Renal cortical epithelial cell (primary cell): ENCODE results near the gene DBNL. TPM values are rescaled to one million over a fixed set of nuclear protein-coding genes. Genes with fewer than 3 reads are reported as not detected.
A peak's percentile ranks its signal among the peaks of the same experiment; 100 is the strongest.
"Not testable (repeated sequence)": the region's sequence is repeated elsewhere in the genome, so short reads cannot be mapped to it uniquely, and the experiment has no call there.

Experiments
- DNase-seq: peaks from one replicate; pipeline ENCODE4 v3.0.0-alpha.2; 2011; ENCODE audit warnings: low read depth
- total RNA-seq: library from RNA; depleted of rRNA; stranded (reverse); fragments of >200 nt; gene quantifications from 2 replicates; pipeline ENCODE4 v1.2.3, GENCODE V29; 2014

Gene DBNL
- total RNA-seq = 158 and 181 TPM in 2 replicates

DNA sequence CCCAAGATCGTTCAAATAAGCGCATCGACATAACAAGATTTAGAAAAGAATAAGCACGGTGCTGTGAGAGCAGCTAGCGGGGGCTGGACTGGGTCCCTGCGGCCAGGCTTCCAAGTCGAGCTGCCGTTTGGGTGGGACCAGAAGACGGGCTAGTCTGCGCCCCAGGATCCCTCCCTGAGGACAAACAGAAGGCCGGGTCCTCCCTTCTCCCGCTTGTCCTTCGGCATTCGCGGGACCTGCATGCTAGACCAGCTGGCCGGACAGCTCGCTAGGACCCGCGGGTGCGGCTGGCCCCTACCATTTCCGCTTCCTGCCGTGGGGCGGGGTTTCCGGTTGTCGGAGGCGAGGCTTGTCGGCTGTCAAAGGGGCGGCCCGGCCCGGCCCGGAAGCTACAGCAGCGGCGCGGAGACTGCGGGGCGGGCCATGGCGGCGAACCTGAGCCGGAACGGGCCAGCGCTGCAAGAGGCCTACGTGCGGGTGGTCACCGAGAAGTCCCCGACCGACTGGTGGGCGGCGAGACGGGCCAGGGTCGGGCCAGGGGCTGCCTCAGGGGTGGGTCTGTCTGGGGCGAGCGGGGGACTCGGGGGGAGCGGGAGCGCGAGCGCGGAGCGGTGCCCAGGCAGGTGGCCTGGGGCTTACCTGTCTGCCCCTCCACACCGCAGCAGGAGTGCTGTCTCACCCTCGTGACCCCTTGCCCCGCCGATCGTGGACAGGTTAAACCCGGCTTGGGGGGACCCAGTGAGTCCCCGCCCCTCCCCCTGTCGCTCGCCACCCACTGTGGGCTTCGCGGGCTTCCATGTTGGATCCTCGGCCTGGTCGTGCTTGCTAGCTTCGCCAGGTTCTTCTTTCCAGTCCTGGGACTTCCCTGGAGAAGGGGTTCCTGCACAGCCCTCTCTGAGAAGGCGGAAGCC lies at the start of gene DBNL:
TSS of gene DBNL (plus strand) at position 388 of the 911 bp plus-strand sequence. CDS start at position 424, 36 bp downstream.
- DNase-seq = peak; percentile 67

DNA sequence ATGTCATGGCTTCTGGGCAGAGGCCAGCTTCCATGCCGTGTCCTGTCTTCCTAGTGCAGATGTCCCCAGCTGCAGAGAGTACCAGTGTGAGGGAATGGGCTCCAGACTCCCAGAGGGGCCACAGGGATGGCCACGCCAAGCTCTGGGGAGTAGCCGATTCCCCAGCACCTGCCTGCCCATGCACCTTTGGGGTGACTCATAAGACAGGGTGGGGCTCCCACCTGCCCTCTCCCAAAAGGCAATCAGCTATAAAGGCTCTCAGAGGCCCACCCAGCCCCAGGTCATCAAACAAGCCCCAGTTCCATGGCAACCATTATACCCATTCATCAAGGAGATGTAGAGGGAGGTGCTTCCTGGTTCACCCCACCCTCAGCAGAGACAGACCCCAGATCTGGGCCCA lies 47.0 kb upstream of the DBNL start, which contains the start of gene SPDYE1:
TSS of gene SPDYE1 (plus strand) at position 366 of the 400 bp plus-strand sequence. CDS start 2,053 bp downstream, outside the sequence.
- not testable (repeated sequence) for DNase-seq

DNA sequence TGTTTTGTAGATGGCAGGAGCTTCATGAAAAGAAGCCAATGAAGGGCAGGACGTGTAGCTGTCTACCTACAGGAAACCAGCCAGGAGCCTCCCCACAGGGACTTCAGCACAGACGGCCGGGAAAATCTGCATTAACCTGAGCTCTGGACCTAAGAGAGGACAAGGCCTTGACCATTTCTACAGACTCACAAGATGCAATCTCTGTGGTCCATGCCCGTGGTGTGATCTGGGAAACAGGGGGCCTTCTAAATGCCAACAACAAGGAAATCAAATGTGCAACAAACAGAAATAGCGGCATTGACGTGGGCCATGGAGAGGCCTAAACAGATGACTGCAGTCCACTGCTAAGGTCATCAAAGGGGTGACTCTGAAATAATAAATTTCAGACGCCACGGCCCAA lies 32.4 kb upstream of the DBNL start:
- DNase-seq = not testable (repeated sequence)

DNA sequence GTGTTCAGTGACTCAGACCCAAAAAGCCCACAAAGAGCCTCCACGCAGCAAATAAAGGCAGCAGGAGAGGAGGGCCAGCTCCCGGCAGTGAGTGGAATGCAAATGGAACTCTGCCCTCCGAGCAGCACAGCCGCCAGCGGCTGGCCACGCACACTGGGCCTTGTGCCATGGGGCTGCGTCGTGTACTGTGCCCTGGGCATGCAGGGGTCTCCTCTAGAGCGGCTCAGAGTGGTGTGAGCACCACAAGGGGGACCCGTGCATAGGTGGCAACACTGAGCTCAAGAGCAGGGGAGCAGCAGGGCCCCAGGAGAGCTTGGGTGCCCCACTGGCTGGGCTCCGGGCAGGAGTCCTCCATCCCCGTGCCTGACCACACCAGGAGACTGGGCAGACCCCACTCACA lies 29.4 kb upstream of the DBNL start:
- DNase-seq = not testable (repeated sequence)

DNA sequence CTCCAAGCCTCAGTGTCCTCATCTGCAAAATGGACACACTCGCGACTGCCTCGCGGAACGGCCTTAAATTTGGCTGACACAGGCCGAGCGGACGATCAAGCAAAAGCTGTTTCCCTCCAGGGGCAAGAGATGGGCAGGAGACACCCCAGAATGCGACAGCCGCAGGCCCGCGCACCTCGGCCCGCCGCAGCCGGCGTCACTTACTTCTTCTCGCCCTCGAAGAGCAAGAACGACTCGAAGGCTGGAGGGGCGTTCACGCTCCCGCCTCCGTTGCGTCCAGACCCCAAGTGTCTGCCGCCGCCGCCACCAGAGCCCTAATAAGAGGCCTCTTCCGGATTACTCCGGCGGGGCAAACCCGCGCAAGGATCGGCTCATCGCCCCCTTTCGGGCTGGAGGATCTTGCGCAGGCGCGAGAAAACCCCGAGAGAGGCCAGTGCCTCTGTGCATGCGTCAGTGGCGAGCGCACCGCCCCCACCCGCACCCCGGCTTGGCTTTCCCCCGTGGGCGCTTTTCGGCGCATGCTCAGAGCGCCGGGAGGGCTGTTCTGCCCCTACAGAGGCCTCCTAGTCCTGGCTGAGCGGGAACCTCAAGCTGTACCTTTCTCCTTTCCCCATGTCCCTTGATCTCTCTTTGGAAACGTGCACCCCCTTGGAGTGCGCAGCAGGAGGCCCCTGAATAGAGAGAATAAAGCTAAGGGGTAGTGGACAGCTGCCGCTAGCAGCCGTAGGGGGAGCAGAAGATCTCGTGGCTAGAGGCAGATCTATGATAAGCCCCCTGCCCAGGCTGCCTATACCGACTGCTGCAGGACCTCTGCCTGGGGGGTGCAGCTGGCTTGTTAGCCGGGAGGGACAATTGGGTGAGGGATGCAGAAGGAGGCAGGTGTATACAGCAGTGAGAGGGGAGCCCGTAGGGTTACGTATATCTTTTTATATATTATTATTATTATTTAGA lies 25.4 kb upstream of the DBNL start:
- peak; percentile 78 for DNase-seq

DNA sequence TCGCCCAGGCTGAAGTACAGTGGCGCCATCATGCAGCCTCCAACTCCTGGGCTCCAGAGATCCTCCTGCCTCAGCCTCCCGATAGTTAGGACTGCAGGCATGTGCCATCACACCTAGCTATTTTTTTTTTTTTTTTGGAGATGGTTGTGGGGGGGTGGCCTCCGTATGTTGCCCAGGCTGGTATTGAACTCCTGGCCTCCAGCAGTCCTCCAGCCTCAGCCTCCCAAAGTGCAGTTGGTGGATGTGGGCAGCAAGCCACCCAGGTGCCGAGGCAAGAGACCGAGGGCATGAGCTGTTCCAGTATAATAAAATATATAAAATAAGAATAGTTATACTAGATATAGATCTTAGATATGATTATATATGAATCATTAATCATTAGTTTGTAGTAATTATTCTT lies 24.7 kb upstream of the DBNL start:
- not testable (repeated sequence) for DNase-seq

DNA sequence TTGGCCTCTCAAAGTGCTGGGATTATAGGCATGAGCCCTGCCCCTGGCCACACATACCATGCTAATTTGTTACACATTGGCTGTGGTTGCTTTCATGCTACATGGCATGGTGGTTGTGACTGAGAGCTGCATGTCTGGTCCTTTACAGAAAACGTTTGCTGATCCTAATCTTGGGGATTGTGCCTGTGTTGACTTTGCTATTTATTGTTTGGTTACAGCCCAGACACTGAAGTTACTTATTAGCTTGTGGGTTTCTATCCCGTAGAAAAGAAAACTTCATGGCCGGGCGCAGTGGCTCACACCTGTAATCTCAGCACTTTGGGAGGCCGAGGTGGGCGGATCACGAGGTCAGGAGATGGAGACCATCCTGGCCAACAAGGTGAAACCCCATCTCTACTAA lies 22.4 kb upstream of the DBNL start:
- not testable (repeated sequence) for DNase-seq

DNA sequence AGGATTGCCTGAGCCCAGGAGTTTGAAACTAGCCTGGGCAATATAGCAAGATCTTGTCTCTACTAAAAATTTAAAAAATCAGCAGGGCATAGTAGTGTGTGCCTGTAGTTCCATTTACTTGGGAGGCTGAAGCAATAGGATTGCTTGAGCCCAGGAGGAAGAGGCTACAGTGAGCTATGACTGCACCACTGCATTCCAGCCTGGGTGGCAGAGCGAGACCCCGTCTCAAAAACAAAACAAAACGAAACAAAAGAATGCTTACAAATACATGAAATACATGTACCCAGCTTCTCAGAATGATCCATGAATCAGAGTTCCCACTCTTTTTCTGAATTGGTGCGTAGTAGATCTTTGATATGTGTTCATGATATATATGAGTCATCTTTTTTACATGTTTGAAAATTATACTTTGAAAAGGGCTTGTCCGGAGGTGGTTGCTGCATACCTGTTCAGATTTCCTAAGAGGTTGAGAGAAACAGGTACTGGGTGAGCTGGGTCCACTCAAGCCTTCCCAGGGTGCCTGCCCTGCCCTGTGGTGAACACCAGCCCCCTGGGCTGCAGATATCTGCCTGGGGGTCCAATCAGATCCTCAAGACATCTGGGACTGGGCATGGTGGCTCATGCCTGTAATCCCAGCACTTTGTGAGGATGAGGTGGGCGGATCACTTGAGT lies 21.6 kb upstream of the DBNL start:
- not testable (repeated sequence) for DNase-seq

DNA sequence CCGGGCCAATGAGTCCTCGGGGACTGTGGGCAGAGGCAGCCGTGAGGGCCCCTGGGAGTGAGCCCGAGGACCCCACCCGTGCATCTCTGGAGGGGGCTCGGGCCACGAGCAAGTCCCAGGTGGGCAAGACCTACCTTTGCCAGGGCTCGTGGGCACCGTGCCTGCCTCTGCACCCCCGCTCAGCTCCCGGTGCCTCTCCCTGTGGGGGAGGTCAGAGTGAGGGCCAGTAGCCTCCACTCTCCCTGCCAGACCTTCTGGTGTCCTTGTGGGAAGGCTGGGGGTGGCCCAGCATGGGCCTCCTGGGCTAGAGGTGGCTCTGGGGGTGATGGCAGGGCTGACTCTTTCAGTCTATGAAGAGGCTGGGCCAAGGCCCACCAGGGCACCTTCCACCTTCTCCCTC lies 15.1 kb upstream of the DBNL start:
- not testable (repeated sequence) for DNase-seq

DNA sequence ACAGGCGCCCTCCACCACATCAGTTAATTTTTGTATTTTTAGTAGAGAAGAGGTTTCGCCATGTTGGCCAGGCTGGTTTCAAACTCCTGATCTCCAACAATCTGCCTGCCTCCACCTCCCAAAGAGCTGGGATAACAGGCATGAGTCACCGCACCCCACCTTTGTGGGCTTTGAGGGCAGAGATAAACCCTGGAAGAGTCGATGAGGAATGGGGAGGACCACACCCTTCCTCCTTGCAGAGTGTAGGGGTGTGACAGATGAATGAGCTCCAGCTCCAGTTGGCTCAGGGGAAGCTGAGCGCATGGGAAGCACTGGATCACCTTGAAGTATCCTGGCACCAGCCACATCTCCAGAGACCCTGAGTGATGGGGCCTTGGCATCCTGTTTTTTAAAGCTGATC lies 14.5 kb upstream of the DBNL start:
- DNase-seq = not testable (repeated sequence)

DNA sequence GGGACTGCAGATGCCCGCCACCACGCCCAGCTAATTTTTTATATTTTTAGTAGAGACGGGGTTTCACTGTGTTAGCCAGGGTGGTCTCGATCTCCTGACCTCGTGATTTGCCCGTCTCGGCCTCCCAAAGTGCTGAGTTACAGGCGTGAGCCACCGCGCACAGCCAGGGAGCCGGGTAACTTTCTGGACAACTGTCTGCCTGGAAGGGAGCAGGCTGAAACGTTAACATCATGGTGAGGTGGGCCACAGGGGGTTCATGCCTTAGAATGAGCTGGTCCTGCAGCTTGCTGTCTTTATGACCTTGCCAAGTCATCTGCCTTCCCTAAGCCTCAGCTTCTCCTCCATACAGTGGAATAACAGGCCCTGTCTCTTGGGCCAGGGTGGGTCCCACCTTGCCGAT lies 13.2 kb upstream of the DBNL start:
- not testable (repeated sequence) for DNase-seq

DNA sequence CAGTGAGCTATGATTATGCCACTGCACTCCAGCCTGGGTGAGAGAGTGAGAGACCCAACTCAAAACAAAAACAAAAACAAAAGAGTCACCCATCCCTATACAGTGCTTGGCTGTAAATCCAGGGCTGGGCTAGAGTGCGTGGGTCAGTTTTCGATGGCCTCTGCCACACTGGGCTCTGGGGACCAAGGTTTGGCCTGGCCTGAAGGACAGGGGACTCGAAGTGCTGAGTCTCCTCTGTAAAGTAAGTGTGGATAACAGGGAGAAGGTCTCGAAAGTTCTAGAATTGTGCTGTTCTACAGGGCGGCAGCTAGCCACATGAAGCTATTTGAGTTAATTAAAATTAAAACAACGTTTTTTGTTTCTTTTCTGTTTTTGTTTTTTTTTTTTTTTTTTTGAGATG lies 12.5 kb upstream of the DBNL start:
- DNase-seq = not testable (repeated sequence)

DNA sequence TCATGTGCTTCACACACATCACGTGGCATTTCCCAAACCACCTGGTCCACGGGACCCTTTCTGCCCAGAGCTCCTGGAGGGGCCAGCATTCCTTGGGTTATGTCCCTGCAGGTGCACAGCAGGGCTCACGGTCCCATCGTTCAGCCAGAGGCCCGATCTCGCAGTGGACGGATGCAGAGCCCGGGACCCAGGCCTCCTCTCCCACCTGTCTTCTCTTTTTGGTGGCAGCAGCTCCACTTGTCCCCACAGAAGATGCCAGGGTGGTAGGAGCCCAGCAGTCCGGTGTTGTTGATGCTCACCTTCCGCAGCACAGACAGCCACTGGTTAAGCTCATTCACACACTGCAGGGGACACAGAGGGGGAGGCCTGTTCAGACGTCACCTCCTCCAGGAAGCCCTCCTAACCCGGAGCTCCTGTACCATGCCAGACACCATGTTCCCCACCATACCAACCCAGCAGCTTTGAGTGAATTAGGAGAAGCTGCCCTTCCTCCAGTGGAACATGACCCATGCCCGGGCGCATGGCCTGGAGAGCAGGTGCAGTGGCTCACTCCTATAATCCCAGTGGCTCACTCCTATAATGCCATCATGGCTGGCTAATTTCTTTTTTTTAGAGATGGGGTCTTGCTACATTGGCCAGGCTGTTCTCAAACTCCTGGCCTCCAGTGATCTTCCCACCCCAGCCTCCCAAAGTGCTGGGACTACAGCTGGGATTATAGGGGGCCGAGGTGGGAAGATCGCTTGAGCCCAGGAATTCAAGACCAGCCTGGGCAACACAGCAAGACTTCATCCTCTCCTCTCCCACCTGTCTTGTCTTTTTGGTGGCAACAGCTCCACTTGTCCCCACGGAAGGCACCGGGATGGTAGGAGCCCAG lies 10.3 kb upstream of the DBNL start:
- not testable (repeated sequence) for DNase-seq

DNA sequence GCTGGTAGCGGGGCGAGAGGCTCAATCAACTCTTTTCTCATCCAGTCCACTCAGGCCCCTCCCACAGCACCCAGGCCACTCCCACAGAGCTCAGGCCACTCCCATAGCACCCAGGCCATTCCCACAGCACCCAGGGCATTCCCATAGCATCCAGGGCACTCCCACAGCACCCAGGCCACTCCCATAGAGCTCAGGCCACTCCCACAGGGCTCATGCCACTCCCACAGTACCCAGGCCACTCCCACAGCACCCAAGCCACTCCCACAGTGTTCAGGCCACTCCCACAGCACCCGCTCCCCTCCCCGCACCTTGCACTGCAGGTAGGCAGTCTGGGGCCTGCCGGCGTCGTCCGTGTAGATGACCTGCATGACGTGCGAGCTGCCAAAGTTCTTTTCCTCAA lies 8.1 kb upstream of the DBNL start:
- not testable (repeated sequence) for DNase-seq

DNA sequence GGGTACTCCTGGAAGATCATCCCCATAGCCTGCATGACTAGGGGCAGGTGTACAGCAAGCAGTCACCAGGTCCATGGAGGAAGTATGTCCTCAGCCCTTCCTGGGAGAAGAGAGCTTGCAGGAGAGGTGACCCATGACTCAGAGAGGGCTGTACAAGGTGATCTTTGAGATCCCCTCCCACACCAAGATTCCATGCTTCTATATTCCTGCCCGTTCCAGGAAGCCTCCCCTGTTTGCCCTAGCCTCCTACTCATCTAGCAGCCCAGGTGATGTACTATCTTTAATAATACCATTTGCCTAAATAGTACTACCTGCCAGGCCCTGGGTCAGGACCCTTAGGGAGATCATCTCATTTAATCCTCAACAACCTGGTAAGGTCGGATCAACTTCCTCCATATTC lies 6.6 kb upstream of the DBNL start:
- not testable (repeated sequence) for DNase-seq

DNA sequence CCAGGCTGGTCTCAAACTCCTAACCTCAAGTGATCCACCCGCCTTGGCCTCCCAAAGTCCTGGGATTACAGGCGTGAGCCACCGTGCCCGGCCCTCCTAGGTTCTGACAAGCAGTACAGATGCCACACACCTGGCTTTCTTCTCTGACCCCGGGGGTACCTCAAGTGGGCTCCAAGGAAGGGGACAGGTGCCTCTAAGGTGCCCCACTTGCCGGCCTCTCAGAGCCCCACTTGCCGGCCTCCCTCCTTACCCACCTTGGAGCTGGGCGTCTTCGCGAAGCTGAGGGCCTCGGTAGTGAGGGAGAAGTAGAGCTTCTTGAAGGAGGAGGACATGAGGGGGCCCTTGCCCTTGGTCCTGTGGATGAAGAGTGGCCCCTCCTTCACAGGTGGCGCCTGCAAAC lies 5.9 kb upstream of the DBNL start:
- DNase-seq = not testable (repeated sequence)

DNA sequence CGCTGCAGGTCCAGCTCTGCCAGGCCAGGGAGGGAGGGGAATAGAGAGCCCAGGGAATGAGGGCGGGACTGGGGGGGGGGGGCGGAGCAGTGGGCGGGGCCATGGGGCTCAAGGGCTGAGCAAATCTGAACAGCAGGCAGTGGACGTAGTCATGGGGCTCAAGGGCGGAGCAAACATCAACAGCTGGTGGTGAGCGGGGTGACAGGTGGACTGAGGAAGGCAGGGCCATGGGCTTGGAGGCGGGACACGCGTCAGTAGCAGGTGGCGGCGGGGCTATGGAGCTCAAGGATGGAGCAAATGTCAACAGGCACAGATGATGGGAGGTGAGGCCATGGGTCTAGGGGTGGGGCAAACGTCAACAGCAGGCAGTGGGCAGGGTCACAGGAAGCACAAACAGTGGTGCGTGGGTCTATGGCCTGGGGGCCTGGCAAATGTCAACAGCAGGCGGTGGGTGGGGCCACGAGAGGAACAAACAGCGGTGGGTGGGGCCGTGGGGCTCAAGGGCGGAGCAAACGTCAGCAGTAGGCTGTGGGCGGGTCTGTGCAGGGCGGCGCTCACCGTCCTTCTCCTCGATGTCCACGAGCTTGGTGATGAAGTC lies 5.4 kb upstream of the DBNL start:
- DNase-seq = peak; percentile 71

DNA sequence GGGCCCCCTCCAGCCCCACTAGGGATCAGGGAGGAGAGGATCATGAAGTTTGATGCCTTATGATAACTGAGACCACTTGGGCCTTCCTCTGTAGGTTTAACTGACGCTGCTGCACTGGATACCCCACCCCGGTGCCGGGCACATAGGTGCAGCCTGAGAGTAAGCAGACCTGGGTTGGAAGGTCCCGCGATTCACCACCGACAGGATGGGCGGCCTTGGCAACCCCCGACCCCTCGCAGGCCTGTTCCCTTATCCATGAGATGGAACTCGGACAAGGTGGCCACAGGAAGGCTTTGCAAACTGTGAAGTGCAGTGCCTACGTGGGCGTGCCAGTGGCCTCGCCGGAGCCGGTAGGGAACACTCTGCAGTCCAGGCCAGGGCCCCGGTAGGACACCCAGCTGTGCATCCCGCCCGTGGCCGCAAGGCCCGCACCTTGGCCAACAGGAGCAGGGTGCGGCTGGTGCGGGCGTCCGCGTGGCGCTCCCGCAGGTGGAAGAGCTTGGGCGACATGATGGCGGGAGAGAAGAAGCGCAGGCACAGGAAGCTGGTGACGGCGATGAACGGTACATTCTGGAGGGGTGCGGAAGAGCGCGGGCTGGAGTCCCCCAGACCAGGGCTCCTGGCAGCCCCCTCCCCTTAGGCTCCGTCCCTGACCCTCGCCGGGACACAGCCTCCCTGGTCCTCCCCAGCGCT lies 4.6 kb upstream of the DBNL start:
- not testable (repeated sequence) for DNase-seq

DNA sequence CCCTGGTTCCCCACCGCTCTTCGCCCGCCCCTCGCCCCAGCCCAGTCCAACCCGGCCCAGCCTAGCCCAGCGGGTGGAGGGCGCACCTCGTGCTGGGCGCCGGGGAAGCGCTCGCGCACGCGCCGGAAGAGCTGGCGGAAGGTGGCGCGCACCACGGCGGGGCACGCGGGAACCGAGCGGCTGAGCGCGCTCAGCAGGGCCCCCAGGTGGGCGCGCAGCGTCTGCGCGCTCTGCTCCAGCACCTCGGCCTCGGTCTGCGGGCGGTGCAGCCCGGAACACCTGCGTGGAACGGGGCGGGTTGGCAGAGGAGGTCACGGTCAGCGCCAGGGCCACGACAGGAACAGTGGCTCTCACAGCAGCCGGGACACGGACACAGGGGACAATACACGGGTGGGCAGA lies 4.0 kb upstream of the DBNL start:
- not testable (repeated sequence) for DNase-seq

DNA sequence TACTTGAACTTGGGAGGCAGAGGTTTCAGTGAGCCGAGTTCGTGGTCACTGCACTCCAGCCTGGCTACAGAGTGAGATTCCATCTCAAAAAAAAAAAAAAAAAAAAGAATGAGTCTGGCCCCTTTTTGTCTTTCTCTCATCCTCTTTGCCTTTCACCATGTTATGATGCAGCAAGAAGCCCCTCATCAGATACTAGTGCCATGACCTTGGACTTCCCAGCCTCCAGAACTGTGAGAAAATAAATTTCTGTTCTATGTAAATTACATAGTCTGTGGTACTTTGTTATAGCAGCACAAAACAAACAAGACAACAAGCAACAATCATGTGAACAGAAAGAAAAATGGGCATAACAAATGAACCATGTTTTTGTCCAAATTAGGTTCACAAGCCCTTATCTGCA lies 2.3 kb upstream of the DBNL start:
- no peak for DNase-seq
